SK-N-SH treated with all-trans-retinoic acid at 6 μM for 48 hours (cell line): ENCODE results near the gene ABCA8.

Source experiments
- ESRRG ChIP-seq: fragments of 250-450 bp; sonication (Bioruptor Pico); IDR thresholded peaks from 2 replicates; pipeline ENCODE4 v1.6.1; 2021; ENCODE audit warnings: mild to moderate bottlenecking
- PPARA ChIP-seq: fragments of 250-450 bp; sonication (Bioruptor Pico); IDR thresholded peaks from 2 replicates; pipeline ENCODE4 v1.5.0; 2020; ENCODE audit warnings: mild to moderate bottlenecking, borderline replicate concordance
- RARB ChIP-seq: fragments of 250-450 bp; sonication (Bioruptor Pico); IDR thresholded peaks from 2 replicates; pipeline ENCODE4 v1.8.0; 2021; ENCODE audit warnings: mild to moderate bottlenecking, moderate library complexity
- SNAI2 ChIP-seq: fragments of 250-450 bp; sonication (Bioruptor Pico); IDR thresholded peaks from 2 replicates; pipeline ENCODE4 v1.5.0; 2020; ENCODE audit warnings: mild to moderate bottlenecking, moderate library complexity
- ZFP3 ChIP-seq: fragments of 250-450 bp; sonication (Bioruptor Pico); IDR thresholded peaks from 2 replicates; pipeline ENCODE4 v1.5.0; 2020; ENCODE audit warnings: mild to moderate bottlenecking, moderate library complexity
- ZNF565 ChIP-seq: fragments of 450-650 bp; formaldehyde crosslinking; conservative IDR thresholded peaks from 2 replicates; pipeline ENCODE4 v1.5.0; 2020; ENCODE audit warnings: low read depth, mild to moderate bottlenecking, moderate library complexity
- TF ChIP-seq, protein P1 (sequence below): fragments of 250-450 bp; sonication (Bioruptor Pico); IDR thresholded peaks from 2 replicates; pipeline ENCODE4 v1.5.1; 2020; ENCODE audit warnings: low read depth, mild to moderate bottlenecking, moderate library complexity

DNA sequence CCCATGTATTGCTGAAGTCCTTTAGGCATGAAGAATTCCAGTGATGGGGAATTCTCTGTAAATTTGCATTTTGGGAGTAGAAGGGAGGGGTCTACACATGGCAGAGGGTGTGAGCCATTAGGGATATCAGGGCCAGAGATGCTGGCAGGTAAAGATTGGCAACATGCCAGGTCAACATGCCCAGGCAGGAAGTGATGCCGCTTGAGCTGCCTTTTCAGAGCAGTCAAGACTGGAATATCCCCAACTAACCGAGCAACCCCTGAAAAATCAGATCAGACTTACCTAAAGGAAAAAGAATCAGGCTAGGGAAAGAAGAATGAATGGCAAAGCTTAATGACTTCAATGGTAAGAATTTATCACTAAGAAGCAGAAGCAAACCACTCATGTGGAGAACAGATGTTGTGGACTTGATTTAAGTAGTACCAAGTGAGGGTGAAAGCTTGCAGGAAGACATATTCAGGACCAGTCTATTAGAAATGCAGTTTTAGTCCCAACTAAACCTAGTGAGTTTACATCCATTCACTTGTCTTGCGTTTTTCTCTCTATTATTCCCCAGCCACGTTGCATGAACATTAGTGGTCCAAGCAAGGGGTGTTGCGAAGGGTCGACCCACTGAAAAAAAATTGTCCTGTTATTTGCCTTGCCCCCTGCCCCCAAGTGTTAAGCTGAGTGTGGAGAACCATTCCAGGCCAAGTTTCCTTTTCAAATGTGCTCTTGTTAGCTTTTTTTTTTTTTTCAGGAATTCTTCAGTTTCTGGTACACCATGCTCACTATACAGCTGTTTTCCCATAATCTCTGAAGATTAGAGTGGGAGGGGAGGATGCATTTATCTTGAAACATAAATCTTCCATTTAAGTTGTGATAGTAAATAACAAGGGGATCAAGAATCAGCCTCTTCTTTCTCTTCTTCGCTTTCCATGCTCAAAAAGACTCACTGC is 105.2 kb downstream of the ABCA8 start:
- TF ChIP-seq RARB (CRISPR knock-in tag) (no peak), ESRRG (no peak), SNAI2 (CRISPR knock-in tag) (no peak), ZFP3 (no peak), PPARA (CRISPR knock-in tag) (no peak), ZNF565 (CRISPR knock-in tag) (no peak)
- TF ChIP-seq, protein P1, sequence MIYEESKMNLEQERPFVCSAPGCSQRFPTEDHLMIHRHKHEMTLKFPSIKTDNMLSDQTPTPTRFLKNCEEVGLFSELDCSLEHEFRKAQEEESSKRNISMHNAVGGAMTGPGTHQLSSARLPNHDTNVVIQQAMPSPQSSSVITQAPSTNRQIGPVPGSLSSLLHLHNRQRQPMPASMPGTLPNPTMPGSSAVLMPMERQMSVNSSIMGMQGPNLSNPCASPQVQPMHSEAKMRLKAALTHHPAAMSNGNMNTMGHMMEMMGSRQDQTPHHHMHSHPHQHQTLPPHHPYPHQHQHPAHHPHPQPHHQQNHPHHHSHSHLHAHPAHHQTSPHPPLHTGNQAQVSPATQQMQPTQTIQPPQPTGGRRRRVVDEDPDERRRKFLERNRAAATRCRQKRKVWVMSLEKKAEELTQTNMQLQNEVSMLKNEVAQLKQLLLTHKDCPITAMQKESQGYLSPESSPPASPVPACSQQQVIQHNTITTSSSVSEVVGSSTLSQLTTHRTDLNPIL, result no peak
